Right lobe of liver (tissue), 6 donors: ENCODE measurements around the gene GRID1. TPM values are rescaled to one million over a fixed set of nuclear protein-coding genes. Genes with fewer than 3 reads are reported as not detected.

ENCODE experiments used
- ATAC-seq, 4 donors: fragments of 200-7000 bp; cut with Tn5 transposase; one replicate each; pipeline ENCODE4 v1.9.1; 2020; ENCODE audit warnings: mild to moderate bottlenecking in 4 of 4, moderate library complexity in 4 of 4
- DNase-seq, 3 donors: peaks; one replicate each; pipeline ENCODE4 v3.0.0-alpha.2; 2020
- H3K27ac ChIP-seq, 3 donors: fragments of 200-600 bp; one replicate each; pipeline ENCODE4 v1.8.0; 2022
- H3K27me3 ChIP-seq, 2 donors: fragments of 200-600 bp; one replicate each; pipeline ENCODE4 v1.8.0; 2022
- H3K36me3 ChIP-seq, 4 donors: fragments of 200-600 bp; sonication (generic) in 1 of 4; one replicate each; pipeline versions ENCODE4 v1.5.1 to v1.8.0; 2017 to 2022; ENCODE audit warnings: control low read depth in 1 of 4
- H3K4me1 ChIP-seq, 4 donors: fragments of 200-600 bp; sonication (generic) in 1 of 4; one replicate each; pipeline versions ENCODE4 v1.5.1 to v1.8.0; 2017 to 2022; ENCODE audit warnings: control low read depth in 1 of 4
- H3K4me3 ChIP-seq, 3 donors: fragments of 200-600 bp; one replicate each; pipeline ENCODE4 v1.8.0; 2022
- H3K9me3 ChIP-seq, 4 donors: fragments of 200-600 bp; sonication (generic) in 1 of 4; one replicate each; pipeline versions ENCODE4 v1.5.1 to v1.8.0; 2017 to 2022; ENCODE audit warnings: control low read depth in 1 of 4
- CTCF ChIP-seq, 4 donors: fragments of 200-600 bp in 3 of 4; fragments of 450-650 bp in 1 of 4; IDR thresholded peaks; one replicate each; pipeline versions ENCODE4 v1.5.1 to v1.8.0; 2016 to 2022; ENCODE audit warnings: antibody characterized with exemption in 4 of 4, mild to moderate bottlenecking in 2 of 4
- POLR2A ChIP-seq: fragments of 450-650 bp; IDR thresholded peaks from one replicate; pipeline ENCODE4 v1.6.1; 2017; ENCODE audit warnings: antibody characterized with exemption, mild to moderate bottlenecking
- WGBS: methylation state at CpG from one replicate; pipeline ENCODE4 v1.1.6; 2018; ENCODE audit warnings: low coverage, low lambda C conversion rate; ENCODE audit not compliant: insufficient coverage; ENCODE audit errors: missing lambda C conversion rate; 5-methylcytosine and 5-hydroxymethylcytosine counted together
- intact Hi-C, 2 donors: fragments of 100-400 bp; cut with DNase I; formaldehyde crosslinking; loops; one replicate each; pipeline versions ENCODE4 v1.11.2 to v1.14.1; 2022
- total RNA-seq, 6 experiments: library from RNA; depleted of rRNA in 2 of 6; stranded (reverse); fragments of >200 nt in 2 of 6; fragmentation: NEBNext Ultra II Directional in 3 of 6; extraction: Animal tissue kit (Norgen Biotek cat#: 25700) in 3 of 6; gene quantifications; one replicate each; pipeline versions ENCODE4 v1.1.0 to v1.2.4, GENCODE V29; 2016 to 2023
- donor health status: DM: no; HTN: yes; CAD: no.
- donor health status: DM: no; HTN: no; CAD: no.
- donor health status: DM: no; HTN: no; CAD: no.
- donor health status: DM: no; HTN: yes; CAD: no.
- donor health status: DM: no; HTN: yes; CAD: no.

Gene GRID1
- total RNA-seq, 6 experiments from 2014 or later: 0.05 to 1.9 (median 0.81) TPM

- WGBS: 21% methylated on average over 2 of the region's 2 CpGs
- Histone ChIP-seq H3K36me3 (no peaks in the 10 kb centered on the region), H3K9me3 (no peaks in the 10 kb centered on the region), H3K27ac (no peak overlapping the region), H3K4me1 (no peaks in the 10 kb centered on the region), H3K4me3 (no peak overlapping the region), H3K27me3 (no peaks in the 10 kb centered on the region)
- intact Hi-C loops: no loop called here
- TF ChIP-seq POLR2A: no peak
- TF ChIP-seq CTCF (IDR thresholded peaks at IDR 0.05): no peak
- ATAC-seq (peak in 2 of 4 donors; percentile 24 to 83), DNase-seq (peak in 2 of 3 donors; percentile 42 to 56)
These were observed 786.0 kb downstream of the GRID1 start for GRCh38 chr10:85580585-85580984.

GRCh38 chr10:85578860-85579259, 787.7 kb downstream of the GRID1 start:
- H3K36me3 ChIP-seq: no peaks in the 10 kb centered on the region
- TF ChIP-seq CTCF (IDR thresholded peaks at IDR 0.05) (no peak), POLR2A (no peak)
- no peak for ATAC-seq
- H3K4me1 ChIP-seq: no peaks in the 10 kb centered on the region
- WGBS: 45% methylated on average over 2 of the region's 2 CpGs
- intact Hi-C loops: no loop called here
- no peak overlapping the region for H3K27ac ChIP-seq
- DNase-seq: no peak
- H3K27me3 ChIP-seq: no peaks in the 10 kb centered on the region
- no peaks in the 10 kb centered on the region for H3K9me3 ChIP-seq
- no peak overlapping the region for H3K4me3 ChIP-seq

- H3K36me3 ChIP-seq: no peaks in the 10 kb centered on the region
- ATAC-seq (no peak), DNase-seq (no peak)
- H3K27ac ChIP-seq: no peak overlapping the region
- no peaks in the 10 kb centered on the region for H3K9me3 ChIP-seq
- 88% methylated on average over 1 of the region's 1 CpG for WGBS
- H3K4me3 ChIP-seq: no peak overlapping the region
- no peaks in the 10 kb centered on the region for H3K27me3 ChIP-seq
- no peaks in the 10 kb centered on the region for H3K4me1 ChIP-seq
- intact Hi-C loops: no loop called here
- no peak for TF ChIP-seq CTCF (IDR thresholded peaks at IDR 0.05)
- no peak for TF ChIP-seq POLR2A
These were observed 791.2 kb downstream of the GRID1 start for GRCh38 chr10:85575441-85575840.

- intact Hi-C loops: no loop called here
- ATAC-seq (no peak), DNase-seq (no peak)
- Histone ChIP-seq H3K9me3 (no peaks in the 10 kb centered on the region), H3K4me3 (no peak overlapping the region), H3K27me3 (no peaks in the 10 kb centered on the region), H3K36me3 (no peaks in the 10 kb centered on the region), H3K4me1 (no peaks in the 10 kb centered on the region), H3K27ac (no peak overlapping the region)
- WGBS: 100% methylated on average over 1 of the region's 1 CpG
- TF ChIP-seq CTCF (IDR thresholded peaks at IDR 0.05) (no peak), POLR2A (no peak)
These were observed 795.7 kb downstream of the GRID1 start for GRCh38 chr10:85570871-85571270.

DNA sequence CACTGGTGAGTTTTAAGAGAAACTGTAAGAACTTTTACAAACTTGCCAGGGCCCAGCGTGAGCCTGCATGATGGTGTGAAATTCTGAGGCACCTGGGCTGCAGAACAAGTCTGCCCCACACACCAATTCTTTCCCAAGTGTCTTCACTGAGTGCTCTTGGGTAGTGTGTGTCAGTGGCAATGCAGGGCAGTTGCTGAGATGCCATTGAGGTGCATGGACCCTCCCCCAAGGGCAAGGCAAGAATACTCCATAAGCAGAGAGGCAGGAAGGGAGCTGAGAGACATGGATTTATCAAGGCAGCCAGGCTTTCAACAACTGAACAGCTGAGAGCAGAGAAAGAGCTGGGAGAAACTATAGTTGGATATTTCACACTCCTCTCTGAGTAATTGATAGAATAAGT, 801.2 kb downstream of the GRID1 start:
- no peak for DNase-seq
- TF ChIP-seq CTCF (IDR thresholded peaks at IDR 0.05): no peak
- no peak for TF ChIP-seq POLR2A
- ATAC-seq: no peak
- Histone ChIP-seq H3K27ac (no peak overlapping the region), H3K4me3 (no peak overlapping the region), H3K4me1 (no peaks in the 10 kb centered on the region), H3K36me3 (no peaks in the 10 kb centered on the region), H3K9me3 (no peaks in the 10 kb centered on the region), H3K27me3 (no peaks in the 10 kb centered on the region)
- no CpG with 5 or more reads among the region's 1 CpG for WGBS
- intact Hi-C loops: no loop called here
